SJSA1 (cell line): ENCODE measurements around the gene INPP4A. TPM values are rescaled to one million over a fixed set of nuclear protein-coding genes. Genes with fewer than 3 reads are reported as not detected.
"Not testable (repeated sequence)": the region's sequence is repeated elsewhere in the genome, so short reads cannot be mapped to it uniquely, and the experiment has no call there.

ENCODE experiments used
- DNase-seq, 2 experiments: peaks; one replicate each; pipeline ENCODE4 v3.0.0-alpha.2; 2015 to 2020; ENCODE audit warnings: low spot score in 2 of 2, low read depth in 1 of 2
- H3K27ac ChIP-seq: fragments of 250-450 bp; sonication (Bioruptor Pico); 2 replicates; pipeline ENCODE4 v1.5.1; 2020; ENCODE audit warnings: mild to moderate bottlenecking, moderate library complexity
- H3K27me3 ChIP-seq: fragments of 250-450 bp; sonication (Bioruptor Pico); replicated peaks from 2 replicates; pipeline ENCODE4 v1.5.1; 2020; ENCODE audit warnings: mild to moderate bottlenecking, moderate library complexity
- H3K36me3 ChIP-seq: fragments of 250-450 bp; sonication (Bioruptor Pico); 2 replicates; pipeline ENCODE4 v1.5.1; 2020; ENCODE audit warnings: mild to moderate bottlenecking
- H3K4me1 ChIP-seq: fragments of 250-450 bp; sonication (Bioruptor Pico); replicated peaks from 2 replicates; pipeline ENCODE4 v1.6.1; 2021; ENCODE audit warnings: mild to moderate bottlenecking
- H3K4me3 ChIP-seq: fragments of 250-450 bp; sonication (Bioruptor Pico); 2 replicates; pipeline ENCODE4 v1.5.1; 2020; ENCODE audit warnings: mild to moderate bottlenecking
- H3K9me3 ChIP-seq: fragments of 250-450 bp; sonication (Bioruptor Pico); replicated peaks from 2 replicates; pipeline ENCODE4 v1.5.1; 2020; ENCODE audit warnings: mild to moderate bottlenecking
- total RNA-seq: library from RNA; depleted of rRNA; stranded (reverse); fragments of >200 nt; shearing (Covaris generic); gene quantifications from 2 replicates; pipeline ENCODE4 v1.2.3, GENCODE V29; 2014

INPP4A gene
- total RNA-seq, 1 experiment from 2014 or later = 16.9 TPM

GRCh38 chr2:98579926-98580325 lies 135.3 kb downstream of the INPP4A start:
- H3K4me3 ChIP-seq = no peak overlapping the region
- peak in 1 of 2 experiments; percentile 22 for DNase-seq
- no peaks in the 10 kb centered on the region for H3K4me1 ChIP-seq
- no peak overlapping the region for H3K27ac ChIP-seq
- no peaks in the 10 kb centered on the region for H3K27me3 ChIP-seq
- H3K36me3 ChIP-seq = peaks cover 2% of the 10 kb centered on the region; the same call in 1 of the 2 replicates
- no peaks in the 10 kb centered on the region for H3K9me3 ChIP-seq

- Histone ChIP-seq H3K4me1 (no peaks in the 10 kb centered on the region), H3K27ac (no peak overlapping the region), H3K9me3 (no peaks in the 10 kb centered on the region), H3K27me3 (no peaks in the 10 kb centered on the region), H3K4me3 (no peak overlapping the region), H3K36me3 (peaks cover 2% of the 10 kb centered on the region; the same call in 1 of the 2 replicates)
- peak in 1 of 2 experiments; percentile 35 for DNase-seq
These were observed 136.1 kb downstream of the INPP4A start for GRCh38 chr2:98580656-98581284.

- H3K4me3 ChIP-seq = no peak overlapping the region
- no peak overlapping the region for H3K27ac ChIP-seq
- H3K9me3 ChIP-seq = no peaks in the 10 kb centered on the region
- H3K4me1 ChIP-seq = no peaks in the 10 kb centered on the region
- H3K27me3 ChIP-seq = no peaks in the 10 kb centered on the region
- 0 out of 2 replicates have a peak, but pooled peaks cover 2% of the 10 kb centered on the region for H3K36me3 ChIP-seq
- DNase-seq = peak in 1 of 2 experiments; percentile 7
These were observed 137.9 kb downstream of the INPP4A start for GRCh38 chr2:98582523-98582922.

GRCh38 chr2:98583276-98583675 lies 138.6 kb downstream of the INPP4A start:
- no peaks in the 10 kb centered on the region for H3K4me1 ChIP-seq
- H3K27ac ChIP-seq = no peak overlapping the region
- no peaks in the 10 kb centered on the region for H3K9me3 ChIP-seq
- peak in 1 of 2 experiments; percentile 12 for DNase-seq
- no peak overlapping the region for H3K4me3 ChIP-seq
- 0 out of 2 replicates have a peak, but pooled peaks cover 2% of the 10 kb centered on the region for H3K36me3 ChIP-seq
- H3K27me3 ChIP-seq = no peaks in the 10 kb centered on the region

- H3K27ac ChIP-seq = no peak overlapping the region
- H3K4me1 ChIP-seq = no peaks in the 10 kb centered on the region
- peak in 1 of 2 experiments; percentile 29 for DNase-seq
- H3K36me3 ChIP-seq = 0 out of 2 replicates have a peak, but pooled peaks cover 2% of the 10 kb centered on the region
- no peaks in the 10 kb centered on the region for H3K9me3 ChIP-seq
- H3K27me3 ChIP-seq = no peaks in the 10 kb centered on the region
- H3K4me3 ChIP-seq = no peak overlapping the region
These were observed 139.4 kb downstream of the INPP4A start for GRCh38 chr2:98583816-98584618.

GRCh38 chr2:98585386-98585785 lies 140.7 kb downstream of the INPP4A start:
- Histone ChIP-seq H3K9me3 (no peaks in the 10 kb centered on the region), H3K27ac (no peak overlapping the region), H3K27me3 (no peaks in the 10 kb centered on the region), H3K4me3 (no peak overlapping the region), H3K36me3 (0 out of 2 replicates have a peak, but pooled peaks cover 2% of the 10 kb centered on the region), H3K4me1 (no peaks in the 10 kb centered on the region)
- DNase-seq = no peak

GRCh38 chr2:98586551-98587140 lies 142.0 kb downstream of the INPP4A start:
- Histone ChIP-seq H3K4me1 (no peaks in the 10 kb centered on the region), H3K27me3 (no peaks in the 10 kb centered on the region)
- no peak for DNase-seq

GRCh38 chr2:98588880-98589431 lies 144.3 kb downstream of the INPP4A start:
- Histone ChIP-seq H3K36me3 (no peaks in the 10 kb centered on the region), H3K27me3 (no peaks in the 10 kb centered on the region), H3K9me3 (no peaks in the 10 kb centered on the region), H3K4me3 (no peak overlapping the region), H3K27ac (no peak overlapping the region), H3K4me1 (no peaks in the 10 kb centered on the region)
- DNase-seq = no peak

More at GRCh38 chr2:98586551-98587140, 142.0 kb downstream of the INPP4A start:
- Histone ChIP-seq H3K9me3 (no peaks in the 10 kb centered on the region), H3K27ac (no peak overlapping the region), H3K36me3 (0 out of 2 replicates have a peak, but pooled peaks cover 2% of the 10 kb centered on the region), H3K4me3 (no peak overlapping the region)

GRCh38 chr2:98589489-98589888 lies 144.8 kb downstream of the INPP4A start:
- H3K27ac ChIP-seq = no peak overlapping the region
- 0 out of 2 replicates have a peak, but pooled peaks cover 2% of the 10 kb centered on the region for H3K36me3 ChIP-seq
- no peaks in the 10 kb centered on the region for H3K27me3 ChIP-seq
- DNase-seq = no peak
- H3K4me3 ChIP-seq = no peak overlapping the region
- H3K4me1 ChIP-seq = no peaks in the 10 kb centered on the region
- no peaks in the 10 kb centered on the region for H3K9me3 ChIP-seq

- no peaks in the 10 kb centered on the region for H3K9me3 ChIP-seq
- no peak overlapping the region for H3K4me3 ChIP-seq
- H3K27ac ChIP-seq = no peak overlapping the region
- H3K36me3 ChIP-seq = peaks cover 11% of the 10 kb centered on the region; the same call in 1 of the 2 replicates
- no peak for DNase-seq
- no peaks in the 10 kb centered on the region for H3K4me1 ChIP-seq
- no peaks in the 10 kb centered on the region for H3K27me3 ChIP-seq
These were observed 147.9 kb downstream of the INPP4A start for GRCh38 chr2:98592565-98592964.

GRCh38 chr2:98594665-98595064 lies 150.0 kb downstream of the INPP4A start:
- H3K4me1 ChIP-seq, H3K27ac ChIP-seq, H3K27me3 ChIP-seq, H3K9me3 ChIP-seq, H3K4me3 ChIP-seq, DNase-seq: not testable (repeated sequence)
- H3K36me3 ChIP-seq = peaks cover 27% of the 10 kb centered on the region

GRCh38 chr2:98598781-98599428 lies 154.2 kb downstream of the INPP4A start:
- Histone ChIP-seq H3K4me3 (no peak overlapping the region), H3K27me3 (no peaks in the 10 kb centered on the region), H3K9me3 (no peaks in the 10 kb centered on the region), H3K27ac (no peak overlapping the region), H3K36me3 (peaks cover 61% of the 10 kb centered on the region), H3K4me1 (peaks cover 6% of the 10 kb centered on the region; the same call in 1 of the 2 replicates)
- no peak for DNase-seq

GRCh38 chr2:98601532-98602132 lies 157.0 kb downstream of the INPP4A start:
- DNase-seq = peak in 1 of 2 experiments; percentile 18
- Histone ChIP-seq H3K36me3 (peaks cover 59% of the 10 kb centered on the region), H3K4me1 (peaks cover 6% of the 10 kb centered on the region), H3K27ac (no peak overlapping the region), H3K9me3 (no peaks in the 10 kb centered on the region), H3K4me3 (no peak overlapping the region), H3K27me3 (no peaks in the 10 kb centered on the region)
